GM12801 (cell line): ENCODE results near the gene UBE2R2.

Source experiments
- CTCF ChIP-seq: IDR thresholded peaks from one replicate; pipeline ENCODE4 v1.5.1; 2011; ENCODE audit warnings: control low read depth; ENCODE audit not compliant: insufficient read length; ENCODE audit errors: extremely low read depth

The UBE2R2 gene

GRCh38 chr9:33818167-33818846, 1.3 kb downstream of the UBE2R2 start:
- TF ChIP-seq CTCF, result no peak

- TF ChIP-seq CTCF, result no peak
Measured at GRCh38 chr9:33818847-33819500, 2.0 kb downstream of the UBE2R2 start.

- no peak for TF ChIP-seq CTCF
Measured at GRCh38 chr9:33820231-33820745, 3.3 kb downstream of the UBE2R2 start.

- no peak for TF ChIP-seq CTCF
Measured at GRCh38 chr9:33823801-33824200, 6.8 kb downstream of the UBE2R2 start.

- no peak for TF ChIP-seq CTCF
Measured at GRCh38 chr9:33835625-33836260, 18.8 kb downstream of the UBE2R2 start.

- TF ChIP-seq CTCF, result no peak
Measured at GRCh38 chr9:33837138-33837537, 20.2 kb downstream of the UBE2R2 start.

- no peak for TF ChIP-seq CTCF
Measured at GRCh38 chr9:33840381-33840780, 23.4 kb downstream of the UBE2R2 start.
